CD4-positive, alpha-beta T cell (primary cell): ENCODE data around the gene ADARB2. TPM values are rescaled to one million over a fixed set of nuclear protein-coding genes. Genes with fewer than 3 reads are reported as not detected.

Experiments
- ATAC-seq: fragments of 200-7000 bp; cut with Tn5 transposase; one replicate; pipeline ENCODE4 v1.10.0; 2022; ENCODE audit warnings: mild to moderate bottlenecking; ENCODE audit not compliant: poor library complexity
- CTCF ChIA-PET: fragments of 350-600 bp; sonication (Branson Sonifier 250); formaldehyde crosslinking; loops from one replicate; lab custom pipeline; 2021; ENCODE audit warnings: antibody characterized with exemption, inconsistent platforms; lab: Charles Lee
- POLR2A ChIA-PET: fragments of 350-600 bp; sonication (Branson Sonifier 250); formaldehyde crosslinking; loops from one replicate; lab custom pipeline; 2021; ENCODE audit warnings: antibody characterized with exemption, inconsistent platforms; lab: Charles Lee
- DNase-seq, 14 experiments: peaks; one replicate each; pipeline ENCODE4 v3.0.0-alpha.2; 2013 to 2020; ENCODE audit warnings: mixed read lengths in 2 of 14
- H3K27ac ChIP-seq, 2 donors: one replicate each; pipeline versions ENCODE4 v1.5.1 to v1.7.0; 2013; ENCODE audit warnings: low read length in 2 of 2, low read depth in 1 of 2, mild to moderate bottlenecking in 1 of 2
- H3K27me3 ChIP-seq, 2 experiments: 1 replicate in 1 of 2; 2 replicates in 1 of 2; pipeline versions ENCODE4 v1.6.1 to v1.7.0; 2013; ENCODE audit warnings: low read length in 2 of 2, control low read depth in 1 of 2, mild to moderate bottlenecking in 1 of 2, moderate library complexity in 1 of 2; ENCODE audit not compliant: insufficient read depth in 2 of 2, control insufficient read depth in 1 of 2
- H3K36me3 ChIP-seq: one replicate; pipeline ENCODE4 v1.6.1; 2013; ENCODE audit warnings: low read length, control low read depth; ENCODE audit not compliant: insufficient read depth
- H3K4me1 ChIP-seq: one replicate; pipeline ENCODE4 v1.6.1; 2013; ENCODE audit warnings: low read length, control low read depth; ENCODE audit not compliant: insufficient read depth
- H3K4me3 ChIP-seq: one replicate; pipeline ENCODE4 v1.5.1; 2013; ENCODE audit warnings: mild to moderate bottlenecking, low read length, moderate library complexity
- H3K9me3 ChIP-seq, 2 experiments: 1 replicate in 1 of 2; 2 replicates in 1 of 2; pipeline versions ENCODE4 v1.6.1 to v1.7.0; 2013; ENCODE audit warnings: low read length in 2 of 2, mild to moderate bottlenecking in 2 of 2, control low read depth in 1 of 2, moderate library complexity in 1 of 2; ENCODE audit not compliant: control insufficient read depth in 1 of 2, insufficient read depth in 1 of 2
- H3K27ac Mint-ChIP-seq: one replicate; pipeline ENCODE4 v1.8.0; 2020; ENCODE audit warnings: mixed read lengths
- H3K27me3 Mint-ChIP-seq: one replicate; pipeline ENCODE4 v1.8.0; 2021; ENCODE audit warnings: mixed read lengths
- H3K36me3 Mint-ChIP-seq: one replicate; pipeline ENCODE4 v1.8.0; 2021; ENCODE audit warnings: low read depth, mixed read lengths
- H3K4me1 Mint-ChIP-seq: one replicate; pipeline ENCODE4 v1.8.0; 2021; ENCODE audit warnings: low read depth, mixed read lengths
- H3K4me3 Mint-ChIP-seq: one replicate; pipeline ENCODE4 v1.8.0; 2020; ENCODE audit warnings: mild to moderate bottlenecking, mixed read lengths
- H3K9me3 Mint-ChIP-seq: one replicate; pipeline ENCODE4 v1.8.0; 2020; ENCODE audit warnings: mixed read lengths
- CTCF ChIP-seq: fragments of 200-600 bp; IDR thresholded peaks from one replicate; pipeline ENCODE4 v1.8.0; 2022; ENCODE audit warnings: antibody characterized with exemption, mild to moderate bottlenecking
- intact Hi-C, 2 experiments: fragments of 100-400 bp; cut with DNase I in 1 of 2; cut with micrococcal nuclease in 1 of 2; formaldehyde crosslinking; loops; one replicate each; pipeline versions ENCODE4 v1.15.1 to v1.9.0; 2023 to 2025; cut with DNase I, micrococcal nuclease
- total RNA-seq, 174 experiments: library from RNA in 2 of 174; stranded (reverse) in 2 of 174; gene quantifications; one replicate each; pipeline ENCODE4 v1.2.3 and lab custom pipeline; 2021 to 2026

The ADARB2 gene
- total RNA-seq, 2 experiments from 2014 or later, result 0.14 TPM; not detected in 1

GRCh38 chr10:1638889-1639419 lies 98.4 kb downstream of the ADARB2 start:
- intact Hi-C loops, result no loop called here
- H3K27me3 ChIP-seq, result peaks cover 0 to 2% of the 10 kb centered on the region in 2 experiments
- no peak for TF ChIP-seq CTCF
- no peak for DNase-seq
- no peak overlapping the region for H3K27ac ChIP-seq
- H3K36me3 ChIP-seq, result no peaks in the 10 kb centered on the region
- no peaks in the 10 kb centered on the region for H3K4me1 ChIP-seq
- Mint-ChIP-seq H3K4me3 (no peak overlapping the region), H3K27ac (no peak overlapping the region), H3K27me3 (peaks cover 13% of the 10 kb centered on the region), H3K9me3 (no peaks in the 10 kb centered on the region), H3K36me3 (no peaks in the 10 kb centered on the region), H3K4me1 (no peaks in the 10 kb centered on the region)
- ATAC-seq, result no peak
- peaks cover 0 to 8% of the 10 kb centered on the region in 2 experiments for H3K9me3 ChIP-seq
- H3K4me3 ChIP-seq, result no peak overlapping the region
- ChIA-PET CTCF (no interaction called here), POLR2A (no interaction called here)

- Histone ChIP-seq H3K27me3 (peaks cover 0 to 2% of the 10 kb centered on the region in 2 experiments), H3K4me3 (no peak overlapping the region), H3K9me3 (peaks cover 0 to 13% of the 10 kb centered on the region in 2 experiments), H3K36me3 (no peaks in the 10 kb centered on the region), H3K27ac (no peak overlapping the region), H3K4me1 (no peaks in the 10 kb centered on the region)
- Mint-ChIP-seq H3K9me3 (no peaks in the 10 kb centered on the region), H3K36me3 (no peaks in the 10 kb centered on the region), H3K4me1 (peaks cover 10% of the 10 kb centered on the region), H3K27me3 (peaks cover 20% of the 10 kb centered on the region), H3K27ac (no peak overlapping the region), H3K4me3 (no peak overlapping the region)
- ATAC-seq (no peak), DNase-seq (no peak)
- POLR2A ChIA-PET, result no interaction called here
- TF ChIP-seq CTCF, result no peak
- CTCF ChIA-PET, result no interaction called here
- intact Hi-C loops, result no loop called here
Observed at GRCh38 chr10:1635340-1635739, 102.0 kb downstream of the ADARB2 start.

- Histone ChIP-seq H3K27ac (no peak overlapping the region), H3K27me3 (peaks cover 0 to 2% of the 10 kb centered on the region in 2 experiments), H3K36me3 (no peaks in the 10 kb centered on the region), H3K4me1 (no peaks in the 10 kb centered on the region), H3K9me3 (peaks cover 0 to 13% of the 10 kb centered on the region in 2 experiments), H3K4me3 (no peak overlapping the region)
- CTCF ChIA-PET, result no interaction called here
- DNase-seq (no peak), ATAC-seq (no peak)
- intact Hi-C loops, result no loop called here
- TF ChIP-seq CTCF, result no peak
- no peaks in the 10 kb centered on the region for H3K36me3 Mint-ChIP-seq
- no peaks in the 10 kb centered on the region for H3K9me3 Mint-ChIP-seq
- H3K27ac Mint-ChIP-seq, result no peak overlapping the region
- POLR2A ChIA-PET, result no interaction called here
- peaks cover 20% of the 10 kb centered on the region for H3K27me3 Mint-ChIP-seq
- peaks cover 10% of the 10 kb centered on the region for H3K4me1 Mint-ChIP-seq
- no peak overlapping the region for H3K4me3 Mint-ChIP-seq
Observed at GRCh38 chr10:1634239-1634638, 103.1 kb downstream of the ADARB2 start.
